Midbrain (tissue), 1 donor: ENCODE measurements around the gene TNFRSF11A.

Experiments
- DNase-seq: peaks from one replicate; lab custom pipeline; 2025; lab: John Stamatoyannopoulos, UW

The TNFRSF11A gene

GRCh38 chr18:62325806-62326645 lies 916 bp downstream of the TNFRSF11A start:
- no peak for DNase-seq

DNA sequence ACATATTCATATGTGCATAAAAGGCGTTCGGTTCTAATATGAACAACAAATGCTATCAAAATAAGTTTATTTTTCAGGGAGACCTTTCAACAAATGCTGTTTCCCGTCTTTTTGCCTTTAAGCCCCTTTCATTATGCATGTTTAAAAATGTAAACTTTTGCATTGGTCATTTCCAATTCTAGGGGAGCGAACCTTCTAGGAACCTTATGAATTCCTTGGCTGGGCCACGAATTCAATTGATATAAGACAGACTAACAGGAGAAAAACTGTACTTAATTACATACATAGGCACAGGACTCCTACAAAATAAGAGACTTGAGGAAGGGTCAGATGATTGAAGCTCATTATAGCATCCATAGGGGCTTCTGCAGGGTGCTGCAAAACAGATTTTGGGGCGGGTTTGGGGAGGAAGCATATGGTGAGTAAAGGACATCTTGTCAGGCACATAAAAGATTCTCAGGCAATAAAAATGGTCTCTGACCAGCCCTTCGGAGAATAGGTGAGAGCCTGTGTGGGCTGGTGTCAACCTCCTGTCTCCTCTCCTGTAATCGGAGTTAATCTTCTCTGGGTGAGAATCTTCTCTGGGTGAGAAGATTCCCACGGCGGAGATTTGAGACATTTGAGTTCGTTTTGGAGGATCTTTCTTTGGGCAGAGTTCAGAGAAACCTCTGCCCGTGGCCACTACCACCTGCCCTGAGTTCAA lies 1.7 kb downstream of the TNFRSF11A start:
- DNase-seq = no peak

DNA sequence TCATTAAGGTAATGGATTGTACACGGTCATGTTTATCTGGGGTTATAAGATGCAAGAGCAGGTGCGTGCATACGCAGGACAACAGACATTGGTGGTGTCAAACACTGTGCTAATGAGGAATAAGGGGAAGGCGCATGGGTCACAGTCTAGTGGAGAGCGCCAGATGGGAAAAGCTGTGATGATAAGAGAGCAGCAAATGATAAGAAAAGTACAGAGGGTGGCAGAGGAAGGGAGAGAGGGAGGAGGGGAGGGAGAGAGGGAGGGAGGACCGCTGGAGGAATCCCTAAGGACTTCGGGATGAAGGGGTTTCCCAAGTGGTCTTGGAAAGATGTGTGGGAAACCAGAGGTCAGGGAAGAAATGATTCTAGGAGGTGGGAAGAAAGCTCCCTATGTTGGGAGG lies 2.9 kb downstream of the TNFRSF11A start:
- no peak for DNase-seq

DNA sequence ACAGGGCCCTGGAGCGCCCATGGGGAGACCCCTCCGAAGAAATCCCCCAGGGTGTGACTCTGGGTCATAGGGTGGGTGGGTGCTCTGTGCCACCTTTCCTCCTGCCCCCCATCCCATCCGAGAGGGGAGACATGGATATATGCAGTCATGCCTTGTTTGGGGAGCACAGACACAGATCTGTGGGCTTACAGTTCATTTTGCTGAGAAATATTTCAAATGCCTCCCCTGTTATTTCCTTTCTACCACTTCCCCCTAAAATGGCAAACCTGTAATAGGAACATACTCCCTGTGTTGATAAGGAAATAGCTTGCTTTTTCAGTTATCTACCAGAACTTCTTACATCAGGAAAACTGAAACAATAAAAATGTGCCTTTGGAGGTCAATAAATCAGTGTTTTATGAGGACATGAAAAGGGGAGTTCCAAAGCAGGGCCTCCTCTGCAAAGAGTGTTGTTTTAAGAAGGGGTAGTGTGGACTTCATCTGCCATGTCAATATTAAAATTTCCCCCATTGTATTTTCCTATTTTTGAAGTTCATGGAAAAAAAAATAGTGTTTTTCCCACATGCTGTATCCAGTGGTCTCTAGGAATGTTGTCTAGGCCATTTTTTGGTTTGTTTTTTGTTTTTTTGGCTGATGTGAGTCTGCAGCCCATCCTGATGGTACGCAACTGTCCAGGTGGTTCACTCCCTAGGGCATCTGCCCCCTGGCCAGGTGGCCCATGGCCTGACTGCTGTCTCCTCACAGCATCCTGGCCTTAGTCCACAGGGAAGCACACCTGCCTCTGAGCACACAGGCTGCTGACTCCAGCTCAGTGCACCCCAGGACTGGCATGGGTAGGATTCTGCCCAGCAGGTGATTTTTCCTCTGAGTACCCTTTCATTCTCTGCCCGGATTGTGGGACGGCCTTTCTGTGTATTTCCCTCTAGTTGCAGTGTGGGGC lies 3.7 kb downstream of the TNFRSF11A start:
- DNase-seq = no peak

GRCh38 chr18:62329691-62330454 lies 4.8 kb downstream of the TNFRSF11A start:
- DNase-seq = no peak

DNA sequence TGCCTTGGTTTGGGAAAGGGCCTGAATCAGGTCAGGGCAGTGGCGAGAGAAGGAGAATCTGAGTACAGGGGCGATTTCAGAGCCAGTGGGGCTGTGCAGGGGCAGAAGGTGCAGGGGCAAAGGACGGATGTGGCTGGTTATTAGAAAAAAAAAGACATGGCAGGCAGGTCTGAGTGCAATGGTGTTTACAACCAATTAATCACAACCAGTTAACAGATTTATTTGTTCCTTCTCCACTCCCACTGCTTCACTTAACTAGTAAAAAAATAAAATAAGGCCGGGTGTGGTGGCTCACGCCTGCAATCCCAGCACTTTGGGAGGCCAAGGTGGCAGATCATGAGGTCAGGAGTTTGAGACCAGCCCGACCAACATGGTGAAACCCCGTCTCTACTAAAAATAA lies 5.5 kb downstream of the TNFRSF11A start:
- no peak for DNase-seq

- DNase-seq = peak; percentile 14
Observed at GRCh38 chr18:62331581-62332356, 6.7 kb downstream of the TNFRSF11A start.

DNA sequence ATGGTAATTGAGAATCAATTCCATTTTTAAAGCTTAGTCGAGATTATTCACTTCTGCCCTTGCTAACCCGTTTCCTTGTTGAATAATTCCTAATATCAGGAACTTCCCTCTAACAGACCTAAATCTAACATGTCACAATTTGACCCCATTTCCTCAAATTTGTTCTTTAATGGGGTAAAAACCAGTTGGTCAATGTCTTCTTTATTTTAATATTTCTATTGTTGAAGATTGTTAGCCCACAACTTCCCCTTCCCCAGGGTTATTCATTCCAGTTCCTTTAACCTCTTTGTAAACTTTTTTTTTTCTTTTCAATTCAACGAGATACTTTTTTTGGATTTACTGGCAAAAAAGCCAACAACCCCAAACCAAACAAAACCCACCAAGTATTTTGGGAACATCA lies 7.3 kb downstream of the TNFRSF11A start:
- DNase-seq = no peak

DNA sequence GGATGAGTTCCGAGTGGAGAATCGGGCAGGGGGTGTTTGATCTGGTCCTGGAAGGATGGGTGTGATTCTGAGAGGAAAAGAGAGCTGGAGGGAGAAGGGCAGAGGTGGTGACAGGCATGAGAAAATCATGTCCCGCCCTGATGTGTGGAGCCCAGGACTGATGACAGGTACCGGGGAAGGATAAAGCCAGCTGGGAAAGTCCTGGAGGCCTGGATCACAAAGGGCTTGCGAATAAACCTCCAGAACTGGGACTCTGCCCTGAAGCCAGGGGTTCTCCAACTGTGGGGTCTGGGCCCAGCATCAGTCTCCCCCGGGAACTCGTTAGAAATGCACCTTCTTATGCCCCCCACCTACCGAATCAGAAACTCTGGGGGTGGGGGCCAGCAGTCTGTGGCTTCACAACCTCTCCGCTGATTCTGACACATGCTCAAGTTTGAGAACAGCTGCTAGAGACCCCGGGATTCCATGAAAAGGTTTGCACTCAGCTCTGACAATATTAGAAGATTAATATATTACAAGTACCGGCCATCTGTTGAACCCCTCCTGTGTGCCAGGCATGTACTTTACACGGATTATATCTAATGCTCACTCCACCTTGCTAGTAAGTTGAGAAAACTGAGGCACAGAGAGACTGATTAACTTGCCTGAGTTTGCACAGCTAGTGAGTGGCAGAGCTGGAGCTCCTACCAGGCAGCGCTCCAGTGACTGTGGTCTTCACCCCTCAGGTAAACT lies 8.0 kb downstream of the TNFRSF11A start:
- DNase-seq = no peak

GRCh38 chr18:62334120-62334519 lies 9.0 kb downstream of the TNFRSF11A start:
- DNase-seq = no peak

DNA sequence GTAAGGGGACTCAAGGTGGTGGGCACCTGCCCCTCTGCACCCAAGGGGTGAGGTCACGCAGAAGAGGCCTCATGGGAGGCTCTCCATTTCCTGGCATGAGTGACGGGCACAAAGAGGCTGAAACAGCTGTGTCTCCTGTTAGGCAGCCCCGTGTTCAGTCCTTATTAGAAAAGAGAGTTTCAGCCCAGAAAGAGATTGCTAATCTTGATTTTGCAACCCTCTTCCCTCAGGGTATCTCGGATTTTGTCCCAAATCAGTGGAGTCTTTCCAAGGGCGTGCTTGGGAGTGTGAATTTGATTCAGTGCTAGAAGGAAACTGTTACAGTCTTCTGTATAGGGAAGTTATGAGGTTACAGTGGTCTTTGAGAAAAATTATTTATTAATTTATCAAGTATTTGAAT lies 10.4 kb downstream of the TNFRSF11A start:
- no peak for DNase-seq

- no peak for DNase-seq
Observed at GRCh38 chr18:62336618-62337017, 11.5 kb downstream of the TNFRSF11A start.

- no peak for DNase-seq
Observed at GRCh38 chr18:62337336-62337735, 12.2 kb downstream of the TNFRSF11A start.

DNA sequence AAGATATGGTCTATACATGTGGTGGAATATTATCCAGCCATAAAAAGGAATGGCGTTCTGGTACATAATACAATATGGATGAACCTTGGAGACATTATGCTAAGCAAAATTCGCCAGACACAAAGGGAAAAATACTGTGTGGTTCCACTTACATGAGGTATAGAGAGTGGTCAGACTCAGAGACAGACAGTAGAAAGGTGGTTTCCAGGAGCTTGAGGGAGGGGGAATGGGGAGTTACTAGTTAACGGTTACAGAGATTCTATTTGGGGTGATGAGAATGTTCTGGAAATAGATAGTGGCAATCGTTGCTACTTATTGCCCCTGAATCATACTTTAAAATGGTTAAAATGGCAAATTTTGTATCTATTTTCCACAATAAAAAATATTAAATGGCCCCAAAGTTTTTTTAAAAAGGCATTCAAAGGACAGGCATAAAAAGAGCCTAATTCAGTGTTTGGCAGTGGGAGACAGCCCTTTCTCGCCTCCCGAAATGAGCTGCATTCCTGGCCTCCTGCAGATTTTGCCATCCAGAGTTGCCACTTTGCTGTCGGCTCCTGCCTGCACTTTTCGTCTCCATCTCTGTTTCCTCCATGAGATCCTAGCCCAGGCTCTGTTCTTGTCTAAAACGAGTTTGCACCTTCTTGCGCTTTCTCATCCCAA lies 13.5 kb downstream of the TNFRSF11A start:
- no peak for DNase-seq

DNA sequence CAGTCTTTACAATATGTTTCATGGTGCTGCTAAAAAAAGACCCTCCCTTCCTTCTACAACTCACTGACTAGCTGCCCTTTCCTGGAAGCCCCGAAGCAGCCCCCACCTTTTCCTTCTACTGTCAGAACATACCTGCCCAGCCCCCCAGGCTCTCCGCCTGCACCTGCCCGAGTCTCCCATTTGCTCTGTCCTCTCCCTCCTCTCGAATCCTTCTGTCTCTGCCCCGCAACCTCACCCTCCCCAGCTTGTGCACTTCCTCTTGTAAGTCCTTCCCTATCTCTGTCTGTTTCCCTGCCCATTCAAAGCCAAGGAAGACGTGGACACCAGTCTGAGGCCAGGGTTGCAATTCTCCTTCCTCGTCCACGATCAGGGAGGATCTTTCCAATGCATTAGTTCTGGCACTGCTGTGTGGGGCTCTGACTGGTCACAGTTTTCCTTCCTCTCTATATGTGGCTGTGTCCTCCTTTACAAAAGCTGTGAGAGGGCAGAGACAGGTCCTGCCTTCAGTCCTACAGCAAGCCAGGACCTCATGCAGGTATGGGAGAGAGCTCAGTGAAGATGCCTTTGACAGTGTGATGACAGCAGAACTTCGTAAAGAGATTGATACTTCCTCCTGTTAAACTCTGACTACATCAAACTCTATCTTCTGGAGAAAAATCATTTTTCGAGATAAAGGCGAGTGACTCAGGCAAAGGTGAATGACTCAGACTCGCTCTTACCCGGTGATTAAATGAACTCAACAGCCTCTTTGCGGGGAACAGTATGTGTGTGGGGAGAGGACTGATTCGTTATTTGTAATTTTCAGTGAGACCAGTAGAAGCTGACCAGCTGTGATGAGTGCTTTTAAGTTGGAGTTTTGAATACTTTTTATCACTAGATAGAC lies 14.2 kb downstream of the TNFRSF11A start:
- DNase-seq = no peak

- DNase-seq = no peak
Observed at GRCh38 chr18:62340996-62341395, 15.9 kb downstream of the TNFRSF11A start.

- no peak for DNase-seq
Observed at GRCh38 chr18:62341473-62341872, 16.4 kb downstream of the TNFRSF11A start.

GRCh38 chr18:62342884-62343283 lies 17.8 kb downstream of the TNFRSF11A start:
- no peak for DNase-seq
